HS-5 (cell line): ENCODE measurements around the gene LMO1.

Experiments used
- DNase-seq: peaks from one replicate; pipeline ENCODE4 v3.0.0-alpha.2; 2012; ENCODE audit warnings: low read depth

Gene LMO1

DNA sequence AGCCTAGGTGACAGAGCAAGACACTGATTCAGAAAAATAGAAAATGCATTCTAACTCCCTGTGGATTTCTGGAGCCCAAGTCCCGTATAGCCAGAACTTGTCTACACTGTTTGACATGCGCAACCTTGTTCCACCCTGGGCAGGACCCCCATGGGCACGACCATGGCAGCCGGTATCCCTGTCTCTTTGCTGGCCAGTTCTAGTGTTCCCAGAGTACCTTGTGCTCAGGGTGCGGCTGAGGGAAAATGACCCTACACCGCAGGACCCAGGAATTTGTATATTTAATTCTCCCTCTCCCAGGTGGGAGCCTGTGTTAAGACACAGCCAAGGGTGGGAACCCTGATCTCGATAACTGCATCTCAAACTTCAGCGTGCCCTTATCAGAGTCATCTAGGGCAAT, 58.1 kb downstream of the LMO1 start:
- no peak for DNase-seq

DNA sequence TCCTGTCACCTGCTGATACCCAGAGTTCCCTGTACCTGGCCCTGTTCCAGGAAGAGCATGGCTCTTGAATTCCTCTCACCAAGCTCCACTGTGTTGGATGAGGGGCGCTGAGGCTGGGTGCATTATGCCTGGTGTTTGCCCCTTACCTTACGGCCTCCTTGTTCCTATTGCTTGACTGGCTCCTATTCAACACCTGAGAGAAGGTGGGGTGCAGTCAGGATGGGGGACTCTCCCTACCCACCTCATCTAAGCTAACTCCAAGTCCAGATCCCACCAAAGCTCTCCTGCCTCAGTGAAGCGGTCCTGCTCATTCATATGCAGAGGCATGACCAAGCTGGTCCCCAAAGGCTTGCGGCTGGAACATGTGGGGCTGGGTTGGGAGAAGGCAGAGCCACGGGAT, 59.1 kb downstream of the LMO1 start:
- DNase-seq, result no peak

- DNase-seq, result no peak
Measured at GRCh38 chr11:8204025-8204424, 59.7 kb downstream of the LMO1 start.

DNA sequence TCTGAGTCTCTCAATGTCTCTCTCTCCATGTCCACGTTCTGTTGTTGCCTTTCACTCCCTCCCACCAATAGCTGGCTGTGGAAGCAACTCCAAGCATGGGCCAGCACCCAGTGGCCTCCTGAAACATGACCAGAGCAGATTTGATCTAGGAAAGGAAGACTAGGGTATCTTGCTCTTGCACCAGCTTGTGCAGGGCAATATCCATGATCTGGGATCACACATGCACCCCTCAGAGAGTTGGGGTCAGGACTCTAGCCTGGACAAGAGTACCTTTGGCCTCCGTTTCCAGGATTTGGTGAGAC, 60.3 kb downstream of the LMO1 start:
- DNase-seq, result no peak

DNA sequence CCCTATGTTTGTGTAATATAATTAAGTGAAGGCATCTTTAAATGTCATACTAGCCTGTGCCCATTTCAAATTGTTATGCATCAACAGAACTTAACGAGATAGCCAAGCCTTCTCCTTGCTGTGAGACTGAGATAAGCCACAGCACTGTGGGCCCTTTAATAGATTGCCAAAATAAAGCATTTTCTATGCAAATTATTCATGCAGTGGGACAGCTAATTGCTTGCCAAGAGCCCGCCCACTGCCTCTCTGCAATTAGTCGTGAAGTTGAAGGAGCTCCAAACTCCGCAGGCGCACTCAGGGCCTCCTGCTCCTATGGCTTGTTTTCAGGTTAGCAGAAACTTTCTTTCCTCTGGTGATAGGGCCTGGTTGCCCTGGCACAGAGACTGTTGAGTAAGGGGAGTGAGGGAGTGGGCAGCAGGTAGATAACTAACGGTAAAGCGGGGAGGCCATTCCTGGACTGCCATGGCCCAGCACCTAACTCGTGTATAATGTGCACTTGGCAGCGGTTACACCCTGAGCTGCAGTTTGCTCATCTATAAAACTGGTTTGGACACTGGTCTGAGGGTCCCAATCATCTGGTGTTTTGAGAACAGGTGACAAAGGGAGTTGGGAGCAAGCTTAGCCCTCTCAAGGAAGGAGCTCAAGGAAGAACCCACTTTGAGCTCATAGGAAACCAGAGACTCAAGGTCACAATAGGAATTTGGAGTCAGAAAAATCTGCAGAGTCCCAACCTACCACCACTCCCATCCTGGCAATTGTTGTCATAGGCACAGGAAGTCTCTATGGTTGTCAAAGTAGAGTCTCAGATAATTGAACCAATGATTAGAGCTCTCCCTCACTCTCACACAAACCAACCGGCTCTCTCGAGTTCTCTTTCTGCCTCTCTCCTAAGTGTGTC, 60.9 kb downstream of the LMO1 start:
- no peak for DNase-seq

DNA sequence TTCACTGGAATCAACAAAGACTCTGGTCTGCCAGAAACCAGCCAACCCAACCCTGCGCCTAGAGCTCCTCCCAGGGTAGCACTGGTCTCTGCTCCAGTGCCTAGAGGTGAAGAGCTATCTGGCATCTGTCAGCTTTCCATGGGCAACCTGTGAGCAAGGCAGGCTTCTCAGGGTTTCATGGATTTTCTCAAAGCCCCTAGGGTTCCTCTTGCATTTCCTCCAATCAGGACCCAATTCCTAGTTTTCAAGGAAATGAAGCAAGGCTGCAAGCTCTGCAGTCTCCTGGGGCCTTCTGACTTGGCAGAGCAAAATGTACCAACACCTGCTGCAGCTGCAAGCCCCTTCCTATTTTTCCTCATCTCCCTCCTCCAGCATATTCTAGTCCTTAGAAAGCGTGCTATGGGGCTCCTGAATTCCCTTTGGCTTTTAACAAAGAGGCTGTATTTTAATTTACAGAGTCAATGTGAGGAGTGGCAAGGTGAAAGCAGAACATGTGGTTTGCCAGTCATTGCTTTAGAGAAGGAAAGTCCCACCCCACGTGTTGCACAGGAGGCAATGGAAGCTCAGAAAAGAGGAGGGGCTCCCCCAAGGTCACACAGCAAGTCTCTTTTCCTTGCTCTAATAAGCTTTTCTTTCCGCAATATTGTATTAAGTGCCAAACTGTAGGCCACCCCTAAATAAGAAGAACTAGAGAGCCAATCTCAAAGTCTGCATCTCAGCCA, 61.9 kb downstream of the LMO1 start:
- DNase-seq, result no peak

- DNase-seq, result no peak
Measured at GRCh38 chr11:8199676-8200075, 64.0 kb downstream of the LMO1 start.

DNA sequence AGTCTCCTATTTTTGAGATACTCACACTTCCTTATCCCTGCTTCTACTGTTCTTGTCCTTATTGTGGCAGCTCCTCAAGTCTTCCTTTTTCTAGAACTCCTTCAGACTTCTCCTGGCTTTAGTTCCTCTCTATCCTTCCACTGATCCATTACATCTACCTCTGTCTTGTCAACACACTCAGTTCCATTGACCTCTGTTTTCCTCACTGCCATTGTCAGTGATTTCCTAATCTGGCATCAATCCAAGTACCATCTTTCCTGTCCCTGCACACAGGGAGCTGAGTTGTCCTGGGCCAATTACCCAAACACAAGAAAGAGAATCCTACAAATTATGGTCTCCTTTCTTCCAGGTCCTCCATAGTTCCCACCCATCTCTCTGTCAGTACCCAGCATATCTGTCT, 66.9 kb downstream of the LMO1 start:
- no peak for DNase-seq

- no peak for DNase-seq
Measured at GRCh38 chr11:8194956-8195355, 68.7 kb downstream of the LMO1 start.

DNA sequence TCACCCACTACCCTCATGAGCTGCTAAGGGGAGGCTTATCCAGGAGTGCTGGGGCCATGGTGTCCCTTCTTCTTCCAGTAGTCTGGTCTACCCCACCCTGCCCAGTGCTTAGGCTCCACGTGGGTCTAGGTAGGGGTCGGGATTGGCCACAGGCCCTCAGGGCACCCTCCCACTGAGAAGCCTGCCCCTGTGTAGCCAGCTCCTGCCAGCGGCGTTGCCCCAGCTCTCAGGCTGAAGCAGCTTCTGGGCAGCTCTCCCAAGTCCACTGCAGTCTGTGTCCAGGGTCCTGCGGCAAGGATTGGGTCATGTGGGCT, 70.8 kb downstream of the LMO1 start:
- DNase-seq, result no peak

DNA sequence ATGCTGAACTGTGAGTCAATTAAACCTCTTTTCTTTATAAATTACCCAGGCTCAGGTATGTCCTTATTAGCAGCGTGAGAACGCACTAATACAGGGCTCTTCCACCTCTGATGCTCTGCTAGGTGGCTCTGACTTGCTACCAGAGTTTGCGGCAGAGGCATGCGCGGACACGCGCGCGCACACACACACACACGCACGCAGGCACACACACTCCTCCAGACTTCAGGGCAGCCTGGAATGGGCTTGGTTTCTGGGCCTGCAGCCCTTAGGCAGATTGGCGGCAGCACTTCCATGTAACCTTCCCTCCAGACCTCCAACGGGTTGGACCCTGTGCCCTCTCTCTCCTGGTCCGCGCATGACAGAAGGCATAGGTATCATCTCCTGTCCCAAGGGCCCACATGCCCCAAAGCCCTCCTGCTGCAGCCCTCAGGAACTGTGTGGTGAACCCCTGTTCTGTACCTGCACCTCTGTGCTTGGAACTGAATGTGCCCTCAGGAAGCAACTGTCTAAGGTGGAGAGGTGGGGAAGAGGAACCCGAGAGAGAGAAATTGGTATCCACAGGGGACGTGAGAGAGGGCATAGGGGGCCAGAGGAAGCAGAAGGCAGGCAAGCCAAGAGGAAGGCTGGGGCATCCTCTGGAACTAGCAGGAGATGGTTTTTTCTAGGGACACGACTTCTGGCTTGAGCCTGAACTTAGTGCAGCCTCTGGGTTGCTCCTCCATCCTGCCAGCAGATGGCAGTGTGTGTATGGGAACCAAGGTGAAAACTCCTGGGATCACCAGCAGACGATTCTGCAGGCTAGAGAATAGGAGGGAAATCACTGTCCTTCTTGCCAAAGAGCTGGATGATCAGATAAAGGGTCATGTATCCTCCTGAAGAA, 71.4 kb downstream of the LMO1 start:
- peak; percentile 22 for DNase-seq

GRCh38 chr11:8190431-8190830, 73.2 kb downstream of the LMO1 start:
- no peak for DNase-seq

- no peak for DNase-seq
Measured at GRCh38 chr11:8186429-8186828, 77.2 kb downstream of the LMO1 start.

DNA sequence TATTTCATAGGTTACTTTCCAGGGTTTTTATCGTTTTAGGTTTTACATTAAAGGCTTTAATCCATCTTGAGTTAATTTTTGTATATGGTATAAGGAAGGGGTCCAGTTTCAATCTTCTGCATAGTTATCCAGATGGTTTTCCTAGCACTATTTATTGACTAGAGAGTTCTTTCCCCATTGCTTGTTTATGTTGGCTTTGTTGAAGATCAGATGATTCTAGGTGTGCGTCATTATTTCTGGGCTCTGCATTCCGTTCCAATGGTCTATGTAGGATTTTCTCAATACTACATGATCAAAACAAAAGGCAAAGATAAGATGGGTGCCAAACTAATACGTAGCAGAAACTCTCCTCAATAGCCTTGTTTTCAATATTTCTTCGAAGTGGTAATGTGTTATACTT, 80.6 kb downstream of the LMO1 start:
- DNase-seq, result no peak

GRCh38 chr11:8180469-8180868, 83.2 kb downstream of the LMO1 start:
- DNase-seq, result no peak

GRCh38 chr11:8178297-8178696, 85.4 kb downstream of the LMO1 start:
- DNase-seq, result no peak

- no peak for DNase-seq
Measured at GRCh38 chr11:8177136-8177535, 86.5 kb downstream of the LMO1 start.
